Measurements from ENCODE around the gene PID1. TPM values are rescaled to one million over a fixed set of nuclear protein-coding genes. Genes with fewer than 3 reads are reported as not detected.
"Not testable (repeated sequence)": the region's sequence is repeated elsewhere in the genome, so short reads cannot be mapped to it uniquely, and the experiment has no call there.

Gene PID1
- polyA plus RNA-seq, 4 donors = 4.9 to 26.0 (median 14.6) TPM

GRCh38 chr2:229083606-229084340 is 187.3 kb downstream of the PID1 start:
- peak; percentile 79 to 92 for DNase-seq

GRCh38 chr2:229081411-229081810 is 189.7 kb downstream of the PID1 start:
- H3K27me3 ChIP-seq (ENCODE audit: control insufficient read depth in 3 of 3, insufficient read depth in 3 of 3, low read length in 3 of 3) = no peaks in the 10 kb centered on the region
- FAIRE-seq (no peak), DNase-seq (no peak)
- H3K36me3 ChIP-seq (ENCODE audit: control insufficient read depth in 3 of 3, insufficient read depth in 2 of 3, low read depth in 1 of 3, low read length in 3 of 3) = no peaks in the 10 kb centered on the region
- H3K4me1 ChIP-seq (ENCODE audit: control insufficient read depth in 3 of 3, insufficient read depth in 2 of 3, low read depth in 1 of 3, low read length in 2 of 3) = peaks cover 0 to 10% (median 0%) of the 10 kb centered on the region in 3 donors
- no peak overlapping the region for H3K27ac ChIP-seq (ENCODE audit: low read depth in 1 of 3, low read length in 2 of 3)
- no peak overlapping the region for H3K4me3 ChIP-seq (ENCODE audit: low read depth in 1 of 3, low read length in 3 of 3)
- peaks cover 0 to 4% of the 10 kb centered on the region in 2 donors for H3K9me3 ChIP-seq (ENCODE audit: control insufficient read depth in 2 of 2, insufficient read depth in 1 of 2, low read depth in 1 of 2, low read length in 1 of 2)
- WGBS, 3 donors = 43 to 58% (median 58%) methylated on average over 1 of the region's 1 CpG

More at GRCh38 chr2:229083606-229084340, 187.3 kb downstream of the PID1 start:
- 17 to 40% (median 18%) methylated on average over 5 of the region's 5 CpGs for WGBS, 3 donors
- no peak for FAIRE-seq
- peak overlapping the region in 1 of 3 donors; percentile 68 for H3K27ac ChIP-seq (ENCODE audit: low read depth in 1 of 3, low read length in 2 of 3)
- peaks cover 0 to 4% of the 10 kb centered on the region in 2 donors for H3K9me3 ChIP-seq (ENCODE audit: control insufficient read depth in 2 of 2, insufficient read depth in 1 of 2, low read depth in 1 of 2, low read length in 1 of 2)
- H3K4me3 ChIP-seq (ENCODE audit: low read depth in 1 of 3, low read length in 3 of 3) = no peak overlapping the region
- no peaks in the 10 kb centered on the region for H3K36me3 ChIP-seq (ENCODE audit: control insufficient read depth in 3 of 3, insufficient read depth in 2 of 3, low read depth in 1 of 3, low read length in 3 of 3)
- no peaks in the 10 kb centered on the region for H3K27me3 ChIP-seq (ENCODE audit: control insufficient read depth in 3 of 3, insufficient read depth in 3 of 3, low read length in 3 of 3)
- H3K4me1 ChIP-seq (ENCODE audit: control insufficient read depth in 3 of 3, insufficient read depth in 2 of 3, low read depth in 1 of 3, low read length in 2 of 3) = peaks cover 0 to 30% (median 0%) of the 10 kb centered on the region in 3 donors

- DNase-seq = no peak
- H3K27ac ChIP-seq (ENCODE audit: low read depth in 1 of 3, low read length in 2 of 3) = no peak overlapping the region
- no peak overlapping the region for H3K4me3 ChIP-seq (ENCODE audit: low read depth in 1 of 3, low read length in 3 of 3)
- WGBS, 3 donors = 55 to 75% (median 57%) methylated on average over 1 of the region's 1 CpG
- FAIRE-seq = no peak
- H3K36me3 ChIP-seq (ENCODE audit: control insufficient read depth in 3 of 3, insufficient read depth in 2 of 3, low read depth in 1 of 3, low read length in 3 of 3) = no peaks in the 10 kb centered on the region
- H3K4me1 ChIP-seq (ENCODE audit: control insufficient read depth in 3 of 3, insufficient read depth in 2 of 3, low read depth in 1 of 3, low read length in 2 of 3) = peaks cover 0 to 10% (median 0%) of the 10 kb centered on the region in 3 donors
- no peaks in the 10 kb centered on the region for H3K27me3 ChIP-seq (ENCODE audit: control insufficient read depth in 3 of 3, insufficient read depth in 3 of 3, low read length in 3 of 3)
- peaks cover 0 to 6% of the 10 kb centered on the region in 2 donors for H3K9me3 ChIP-seq (ENCODE audit: control insufficient read depth in 2 of 2, insufficient read depth in 1 of 2, low read depth in 1 of 2, low read length in 1 of 2)
These were observed 190.9 kb downstream of the PID1 start for GRCh38 chr2:229080172-229080571.

- not testable (repeated sequence) for H3K27ac ChIP-seq (ENCODE audit: low read depth in 1 of 3, low read length in 2 of 3); H3K9me3 ChIP-seq (ENCODE audit: control insufficient read depth in 2 of 2, insufficient read depth in 1 of 2, low read depth in 1 of 2, low read length in 1 of 2); FAIRE-seq; H3K27me3 ChIP-seq (ENCODE audit: control insufficient read depth in 3 of 3, insufficient read depth in 3 of 3, low read length in 3 of 3); DNase-seq; H3K36me3 ChIP-seq (ENCODE audit: control insufficient read depth in 3 of 3, insufficient read depth in 2 of 3, low read depth in 1 of 3, low read length in 3 of 3); H3K4me1 ChIP-seq (ENCODE audit: control insufficient read depth in 3 of 3, insufficient read depth in 2 of 3, low read depth in 1 of 3, low read length in 2 of 3); H3K4me3 ChIP-seq (ENCODE audit: low read depth in 1 of 3, low read length in 3 of 3)
- WGBS, 3 donors = 89 to 96% (median 93%) methylated on average over 2 of the region's 2 CpGs
These were observed 194.2 kb downstream of the PID1 start for GRCh38 chr2:229076886-229077285.

- 81 to 92% (median 86%) methylated on average over 2 of the region's 2 CpGs for WGBS, 3 donors
- Histone ChIP-seq H3K4me3 (ENCODE audit: low read depth in 1 of 3, low read length in 3 of 3) (no peak overlapping the region), H3K27ac (ENCODE audit: low read depth in 1 of 3, low read length in 2 of 3) (no peak overlapping the region), H3K27me3 (ENCODE audit: control insufficient read depth in 3 of 3, insufficient read depth in 3 of 3, low read length in 3 of 3) (no peaks in the 10 kb centered on the region), H3K9me3 (ENCODE audit: control insufficient read depth in 2 of 2, insufficient read depth in 1 of 2, low read depth in 1 of 2, low read length in 1 of 2) (peaks cover 0 to 2% of the 10 kb centered on the region in 2 donors), H3K36me3 (ENCODE audit: control insufficient read depth in 3 of 3, insufficient read depth in 2 of 3, low read depth in 1 of 3, low read length in 3 of 3) (no peaks in the 10 kb centered on the region), H3K4me1 (ENCODE audit: control insufficient read depth in 3 of 3, insufficient read depth in 2 of 3, low read depth in 1 of 3, low read length in 2 of 3) (no peaks in the 10 kb centered on the region)
- FAIRE-seq = no peak
- DNase-seq = no peak
These were observed 197.2 kb downstream of the PID1 start for GRCh38 chr2:229073935-229074334.

GRCh38 chr2:229071292-229071976 is 199.7 kb downstream of the PID1 start:
- Histone ChIP-seq H3K4me1 (ENCODE audit: control insufficient read depth in 3 of 3, insufficient read depth in 2 of 3, low read depth in 1 of 3, low read length in 2 of 3) (no peaks in the 10 kb centered on the region), H3K36me3 (ENCODE audit: control insufficient read depth in 3 of 3, insufficient read depth in 2 of 3, low read depth in 1 of 3, low read length in 3 of 3) (no peaks in the 10 kb centered on the region), H3K4me3 (ENCODE audit: low read depth in 1 of 3, low read length in 3 of 3) (no peak overlapping the region), H3K9me3 (ENCODE audit: control insufficient read depth in 2 of 2, insufficient read depth in 1 of 2, low read depth in 1 of 2, low read length in 1 of 2) (peaks cover 0 to 7% of the 10 kb centered on the region in 2 donors), H3K27ac (ENCODE audit: low read depth in 1 of 3, low read length in 2 of 3) (no peak overlapping the region), H3K27me3 (ENCODE audit: control insufficient read depth in 3 of 3, insufficient read depth in 3 of 3, low read length in 3 of 3) (no peaks in the 10 kb centered on the region)
- no peak for FAIRE-seq
- 69 to 89% (median 85%) methylated on average over 5 of the region's 5 CpGs for WGBS, 3 donors
- no peak for DNase-seq

- no peaks in the 10 kb centered on the region for H3K4me1 ChIP-seq (ENCODE audit: control insufficient read depth in 3 of 3, insufficient read depth in 2 of 3, low read depth in 1 of 3, low read length in 2 of 3)
- FAIRE-seq = no peak
- WGBS, 3 donors = 85 to 92% (median 91%) methylated on average over 4 of the region's 4 CpGs
- no peaks in the 10 kb centered on the region for H3K27me3 ChIP-seq (ENCODE audit: control insufficient read depth in 3 of 3, insufficient read depth in 3 of 3, low read length in 3 of 3)
- peaks cover 0 to 5% of the 10 kb centered on the region in 2 donors for H3K9me3 ChIP-seq (ENCODE audit: control insufficient read depth in 2 of 2, insufficient read depth in 1 of 2, low read depth in 1 of 2, low read length in 1 of 2)
- H3K27ac ChIP-seq (ENCODE audit: low read depth in 1 of 3, low read length in 2 of 3) = no peak overlapping the region
- DNase-seq = no peak
- H3K36me3 ChIP-seq (ENCODE audit: control insufficient read depth in 3 of 3, insufficient read depth in 2 of 3, low read depth in 1 of 3, low read length in 3 of 3) = no peaks in the 10 kb centered on the region
- no peak overlapping the region for H3K4me3 ChIP-seq (ENCODE audit: low read depth in 1 of 3, low read length in 3 of 3)
These were observed 204.9 kb downstream of the PID1 start for GRCh38 chr2:229066121-229066715.

- Histone ChIP-seq H3K27me3 (ENCODE audit: control insufficient read depth in 3 of 3, insufficient read depth in 3 of 3, low read length in 3 of 3) (no peaks in the 10 kb centered on the region), H3K36me3 (ENCODE audit: control insufficient read depth in 3 of 3, insufficient read depth in 2 of 3, low read depth in 1 of 3, low read length in 3 of 3) (no peaks in the 10 kb centered on the region), H3K9me3 (ENCODE audit: control insufficient read depth in 2 of 2, insufficient read depth in 1 of 2, low read depth in 1 of 2, low read length in 1 of 2) (peaks cover 0 to 5% of the 10 kb centered on the region in 2 donors), H3K27ac (ENCODE audit: low read depth in 1 of 3, low read length in 2 of 3) (no peak overlapping the region), H3K4me1 (ENCODE audit: control insufficient read depth in 3 of 3, insufficient read depth in 2 of 3, low read depth in 1 of 3, low read length in 2 of 3) (no peaks in the 10 kb centered on the region), H3K4me3 (ENCODE audit: low read depth in 1 of 3, low read length in 3 of 3) (no peak overlapping the region)
- FAIRE-seq (no peak), DNase-seq (no peak)
- WGBS, 3 donors = 74 to 84% (median 75%) methylated on average over 3 of the region's 3 CpGs
These were observed 206.3 kb downstream of the PID1 start for GRCh38 chr2:229064749-229065148.
